ENCODE results near the gene NCS1.

Gene NCS1

GRCh38 chr9:130200038-130200849, 28.0 kb downstream of the NCS1 start:
- DNase-seq (ENCODE audit: low read depth) = no peak
- no peak overlapping the region for H3K4me3 ChIP-seq (replicated peaks; ENCODE audit: low read depth, low read length)
- no peak for TF ChIP-seq CTCF (IDR thresholded peaks at IDR 0.05; ENCODE audit: low read length, missing control alignments)

- TF ChIP-seq CTCF (IDR thresholded peaks at IDR 0.05; ENCODE audit: low read length, missing control alignments) = no peak
- DNase-seq (ENCODE audit: low read depth) = no peak
- no peak overlapping the region for H3K4me3 ChIP-seq (replicated peaks; ENCODE audit: low read depth, low read length)
These were observed 29.2 kb downstream of the NCS1 start for GRCh38 chr9:130201399-130201873.

- TF ChIP-seq CTCF (IDR thresholded peaks at IDR 0.05; ENCODE audit: low read length, missing control alignments) = no peak
These were observed 29.8 kb downstream of the NCS1 start for GRCh38 chr9:130201974-130202373.

GRCh38 chr9:130204341-130204740, 32.1 kb downstream of the NCS1 start:
- no peak overlapping the region for H3K4me3 ChIP-seq (replicated peaks; ENCODE audit: low read depth, low read length)
- TF ChIP-seq CTCF (IDR thresholded peaks at IDR 0.05; ENCODE audit: low read length, missing control alignments) = no peak

More at GRCh38 chr9:130201974-130202373, 29.8 kb downstream of the NCS1 start:
- no peak for DNase-seq (ENCODE audit: low read depth)
- no peak overlapping the region for H3K4me3 ChIP-seq (replicated peaks; ENCODE audit: low read depth, low read length)

GRCh38 chr9:130204959-130205358, 32.8 kb downstream of the NCS1 start:
- no peak for TF ChIP-seq CTCF (IDR thresholded peaks at IDR 0.05; ENCODE audit: low read length, missing control alignments)
- no peak overlapping the region for H3K4me3 ChIP-seq (replicated peaks; ENCODE audit: low read depth, low read length)
- DNase-seq (ENCODE audit: low read depth) = no peak

More at GRCh38 chr9:130204341-130204740, 32.1 kb downstream of the NCS1 start:
- DNase-seq (ENCODE audit: low read depth) = no peak

- TF ChIP-seq CTCF (IDR thresholded peaks at IDR 0.05; ENCODE audit: low read length, missing control alignments) = no peak
- DNase-seq (ENCODE audit: low read depth) = no peak
These were observed 33.7 kb downstream of the NCS1 start for GRCh38 chr9:130205912-130206311.

GRCh38 chr9:130206579-130206978, 34.4 kb downstream of the NCS1 start:
- H3K4me3 ChIP-seq (replicated peaks; ENCODE audit: low read depth, low read length) = no peak overlapping the region
- no peak for TF ChIP-seq CTCF (IDR thresholded peaks at IDR 0.05; ENCODE audit: low read length, missing control alignments)
- no peak for DNase-seq (ENCODE audit: low read depth)

More at GRCh38 chr9:130205912-130206311, 33.7 kb downstream of the NCS1 start:
- no peak overlapping the region for H3K4me3 ChIP-seq (replicated peaks; ENCODE audit: low read depth, low read length)
